ENCODE data around the gene TFEB. TPM values are rescaled to one million over a fixed set of nuclear protein-coding genes. Genes with fewer than 3 reads are reported as not detected.

The TFEB gene
- total and polyA plus RNA-seq, 9 donors = 2.8 to 14.9 (median 8.8) TPM

DNA sequence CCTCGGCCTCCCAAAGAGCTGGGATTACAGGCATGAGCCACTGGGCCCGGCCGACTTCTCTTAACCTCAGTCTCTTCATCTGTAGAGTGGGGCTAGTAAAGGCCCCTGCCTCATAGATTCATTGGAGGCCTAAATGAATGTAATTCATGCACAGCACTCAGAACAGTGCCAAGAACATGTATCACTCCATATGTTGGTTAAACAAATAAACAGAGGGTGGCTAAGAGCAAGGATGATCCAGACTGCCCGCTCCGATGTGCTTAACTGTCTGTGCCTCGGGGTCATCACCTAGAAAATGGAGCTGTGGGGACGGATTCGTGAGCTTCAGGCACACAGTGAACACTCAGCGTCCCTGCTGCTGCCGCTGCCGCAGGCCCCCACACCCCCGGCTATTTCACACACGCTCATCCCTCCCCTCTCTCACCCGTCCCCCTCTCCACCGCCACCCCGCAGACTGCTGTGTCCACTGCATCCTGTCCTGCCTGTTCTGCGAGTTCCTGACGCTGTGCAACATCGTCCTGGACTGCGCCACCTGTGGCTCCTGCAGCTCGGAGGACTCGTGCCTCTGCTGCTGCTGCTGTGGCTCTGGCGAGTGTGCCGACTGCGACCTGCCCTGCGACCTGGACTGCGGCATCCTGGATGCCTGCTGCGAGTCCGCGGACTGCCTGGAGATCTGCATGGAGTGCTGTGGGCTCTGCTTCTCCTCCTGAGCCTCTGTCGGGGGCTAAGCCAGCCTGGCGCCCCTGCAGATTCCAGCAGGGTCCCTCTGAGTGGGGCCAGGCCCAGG, 82.3 kb downstream of the TFEB start:
- WGBS, 3 donors = 79 to 81% (median 80%) methylated on average over 32 of the region's 32 CpGs

GRCh38 chr6:41651962-41652657, 83.3 kb downstream of the TFEB start:
- Histone ChIP-seq H3K27me3 (no peaks in the 10 kb centered on the region), H3K27ac (no peak overlapping the region), H3K9me3 (no peaks in the 10 kb centered on the region), H3K36me3 (no peaks in the 10 kb centered on the region), H3K4me1 (ENCODE audit: insufficient read depth) (peaks cover 2% of the 10 kb centered on the region), H3K4me3 (no peak overlapping the region)
- no peak for DNase-seq
- 85 to 89% (median 86%) methylated on average over 14 of the region's 14 CpGs for WGBS, 3 donors
- TF ChIP-seq, protein P1, sequence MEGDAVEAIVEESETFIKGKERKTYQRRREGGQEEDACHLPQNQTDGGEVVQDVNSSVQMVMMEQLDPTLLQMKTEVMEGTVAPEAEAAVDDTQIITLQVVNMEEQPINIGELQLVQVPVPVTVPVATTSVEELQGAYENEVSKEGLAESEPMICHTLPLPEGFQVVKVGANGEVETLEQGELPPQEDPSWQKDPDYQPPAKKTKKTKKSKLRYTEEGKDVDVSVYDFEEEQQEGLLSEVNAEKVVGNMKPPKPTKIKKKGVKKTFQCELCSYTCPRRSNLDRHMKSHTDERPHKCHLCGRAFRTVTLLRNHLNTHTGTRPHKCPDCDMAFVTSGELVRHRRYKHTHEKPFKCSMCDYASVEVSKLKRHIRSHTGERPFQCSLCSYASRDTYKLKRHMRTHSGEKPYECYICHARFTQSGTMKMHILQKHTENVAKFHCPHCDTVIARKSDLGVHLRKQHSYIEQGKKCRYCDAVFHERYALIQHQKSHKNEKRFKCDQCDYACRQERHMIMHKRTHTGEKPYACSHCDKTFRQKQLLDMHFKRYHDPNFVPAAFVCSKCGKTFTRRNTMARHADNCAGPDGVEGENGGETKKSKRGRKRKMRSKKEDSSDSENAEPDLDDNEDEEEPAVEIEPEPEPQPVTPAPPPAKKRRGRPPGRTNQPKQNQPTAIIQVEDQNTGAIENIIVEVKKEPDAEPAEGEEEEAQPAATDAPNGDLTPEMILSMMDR (IDR thresholded peaks at IDR 0.05) = no peak
- no peak for TF ChIP-seq POLR2A (IDR thresholded peaks at IDR 0.05)
- no peak for TF ChIP-seq EP300 (IDR thresholded peaks at IDR 0.05)
- intact Hi-C loops (cut with DNase I) = no loop called here

More for the DNA sequence above, 82.3 kb downstream of the TFEB start:
- Histone ChIP-seq H3K4me3 (no peak overlapping the region), H3K27me3 (no peaks in the 10 kb centered on the region), H3K9me3 (no peaks in the 10 kb centered on the region), H3K36me3 (no peaks in the 10 kb centered on the region), H3K4me1 (ENCODE audit: insufficient read depth) (no peaks in the 10 kb centered on the region), H3K27ac (no peak overlapping the region)
- no peak for DNase-seq
- TF ChIP-seq POLR2A (IDR thresholded peaks at IDR 0.05) (no peak), EP300 (IDR thresholded peaks at IDR 0.05) (no peak)
- TF ChIP-seq, protein P1 (IDR thresholded peaks at IDR 0.05) = no peak
- intact Hi-C loops (cut with DNase I) = no loop called here

DNA sequence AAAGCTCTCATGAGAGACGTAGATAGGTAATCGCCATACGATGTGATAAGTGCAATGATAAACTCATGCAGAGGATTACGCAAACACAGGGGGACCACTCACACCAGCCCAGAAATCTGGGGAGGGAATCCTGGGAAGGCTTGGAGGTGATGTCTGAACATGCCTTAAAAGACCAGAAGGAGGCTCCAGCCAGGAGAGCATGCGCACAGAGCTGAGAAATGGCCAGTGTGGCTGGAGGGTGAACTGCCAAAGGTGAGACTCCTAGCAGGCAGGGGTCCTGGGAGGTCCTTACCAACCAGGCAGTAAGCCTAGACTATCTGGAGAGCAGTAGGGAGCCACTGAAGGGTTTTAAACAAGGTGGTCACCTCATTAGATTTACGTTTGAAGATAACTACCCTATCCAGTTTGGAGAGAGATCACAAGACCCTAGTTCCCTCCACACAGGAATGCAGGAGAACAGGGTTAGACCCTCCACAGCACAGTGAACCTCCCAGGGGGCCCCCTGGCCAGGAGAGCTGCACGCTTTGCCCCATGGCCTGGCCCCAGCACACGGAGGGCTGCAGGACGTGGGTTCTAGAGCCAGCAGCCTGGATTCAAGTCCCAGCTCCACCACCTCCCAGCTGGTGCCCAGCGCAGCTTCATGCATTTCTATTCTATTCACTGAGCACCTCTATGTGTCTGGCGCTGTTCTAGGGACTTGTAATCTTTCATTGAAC, 84.0 kb downstream of the TFEB start:
- TF ChIP-seq, protein P1 (IDR thresholded peaks at IDR 0.05) = no peak
- TF ChIP-seq POLR2A (IDR thresholded peaks at IDR 0.05) (no peak), EP300 (IDR thresholded peaks at IDR 0.05) (no peak)
- peaks cover 2% of the 10 kb centered on the region for H3K4me1 ChIP-seq (ENCODE audit: insufficient read depth)
- no peak for DNase-seq
- intact Hi-C loops (cut with DNase I) = no loop called here
- H3K36me3 ChIP-seq = no peaks in the 10 kb centered on the region
- no peak overlapping the region for H3K27ac ChIP-seq
- no peaks in the 10 kb centered on the region for H3K27me3 ChIP-seq
- H3K4me3 ChIP-seq = no peak overlapping the region
- WGBS, 3 donors = 79 to 85% (median 81%) methylated on average over 11 of the region's 11 CpGs
- no peaks in the 10 kb centered on the region for H3K9me3 ChIP-seq

DNA sequence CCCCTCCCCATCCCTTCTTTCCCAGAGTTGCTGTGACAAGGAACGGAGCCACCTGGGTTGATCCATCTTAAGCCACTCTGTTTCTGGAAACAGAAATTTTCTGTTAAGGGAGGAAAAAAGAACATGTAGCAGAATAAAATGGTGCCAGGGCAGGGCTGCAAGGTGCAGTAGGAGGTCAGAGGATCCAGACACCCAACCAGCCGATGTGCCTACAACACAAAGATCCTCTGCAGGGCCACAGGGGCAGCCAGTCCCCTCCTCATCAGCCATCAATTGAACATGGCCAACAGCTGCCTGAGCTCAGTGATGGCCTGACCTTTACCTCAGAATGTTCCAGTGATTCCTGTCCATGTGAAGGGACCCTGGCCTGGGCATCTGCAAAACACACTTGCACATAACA, 85.3 kb downstream of the TFEB start:
- Histone ChIP-seq H3K4me1 (ENCODE audit: insufficient read depth) (peaks cover 2% of the 10 kb centered on the region), H3K9me3 (no peaks in the 10 kb centered on the region), H3K36me3 (no peaks in the 10 kb centered on the region), H3K27ac (no peak overlapping the region), H3K27me3 (no peaks in the 10 kb centered on the region), H3K4me3 (no peak overlapping the region)
- intact Hi-C loops (cut with DNase I) = no loop called here
- no peak for DNase-seq
- TF ChIP-seq, protein P1 (IDR thresholded peaks at IDR 0.05) = no peak
- no peak for TF ChIP-seq EP300 (IDR thresholded peaks at IDR 0.05)
- no peak for TF ChIP-seq POLR2A (IDR thresholded peaks at IDR 0.05)
- WGBS, 3 donors = 87 to 88% (median 88%) methylated on average over 2 of the region's 2 CpGs

Measured in ovary (tissue), 9 donors.